Measurements from ENCODE around the gene CFAP251. TPM values are rescaled to one million over a fixed set of nuclear protein-coding genes. Genes with fewer than 3 reads are reported as not detected.

The CFAP251 gene
- total and polyA plus RNA-seq, 2 of the 8 experiments (the other 6 are each of a cell fraction or from before 2014, with no cell fraction given), result 1.8 to 2.9 TPM

DNA sequence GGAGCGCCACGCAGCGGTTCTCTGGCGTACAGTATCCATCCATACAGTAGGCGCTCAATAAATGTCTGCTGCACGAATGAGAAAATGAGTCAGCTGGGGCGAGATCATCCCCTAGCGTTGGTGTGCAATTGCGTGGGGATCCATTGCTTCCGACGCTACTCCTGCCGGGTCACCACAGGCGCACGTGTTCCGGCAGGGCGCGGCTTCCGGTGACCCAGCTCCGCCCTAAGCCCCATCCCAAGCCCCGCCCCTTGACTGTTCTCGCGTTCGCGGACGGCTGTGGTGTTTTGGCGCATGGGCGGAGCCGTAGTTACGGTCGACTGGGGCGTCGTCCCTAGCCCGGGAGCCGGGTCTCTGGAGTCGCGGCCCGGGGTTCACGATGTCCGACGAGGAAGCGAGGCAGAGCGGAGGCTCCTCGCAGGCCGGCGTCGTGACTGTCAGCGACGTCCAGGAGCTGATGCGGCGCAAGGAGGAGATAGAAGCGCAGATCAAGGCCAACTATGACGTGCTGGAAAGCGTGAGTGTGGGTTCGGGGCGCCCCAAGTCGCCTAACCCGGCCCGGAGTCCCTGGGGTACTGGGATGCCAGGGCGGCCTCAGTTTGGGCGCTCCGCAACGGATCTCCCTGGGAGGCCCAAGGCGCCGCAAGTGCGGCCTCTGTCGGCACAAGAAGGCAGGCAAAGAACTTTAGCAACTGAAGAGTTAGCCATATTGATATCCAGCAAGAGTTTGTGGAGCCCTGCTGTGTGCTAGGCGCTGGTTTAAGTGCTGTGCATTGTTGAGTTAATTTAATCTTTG lies 29.7 kb upstream of the CFAP251 start, which contains the start of gene PSMD9 (continued):
- TF ChIP-seq, protein P1, sequence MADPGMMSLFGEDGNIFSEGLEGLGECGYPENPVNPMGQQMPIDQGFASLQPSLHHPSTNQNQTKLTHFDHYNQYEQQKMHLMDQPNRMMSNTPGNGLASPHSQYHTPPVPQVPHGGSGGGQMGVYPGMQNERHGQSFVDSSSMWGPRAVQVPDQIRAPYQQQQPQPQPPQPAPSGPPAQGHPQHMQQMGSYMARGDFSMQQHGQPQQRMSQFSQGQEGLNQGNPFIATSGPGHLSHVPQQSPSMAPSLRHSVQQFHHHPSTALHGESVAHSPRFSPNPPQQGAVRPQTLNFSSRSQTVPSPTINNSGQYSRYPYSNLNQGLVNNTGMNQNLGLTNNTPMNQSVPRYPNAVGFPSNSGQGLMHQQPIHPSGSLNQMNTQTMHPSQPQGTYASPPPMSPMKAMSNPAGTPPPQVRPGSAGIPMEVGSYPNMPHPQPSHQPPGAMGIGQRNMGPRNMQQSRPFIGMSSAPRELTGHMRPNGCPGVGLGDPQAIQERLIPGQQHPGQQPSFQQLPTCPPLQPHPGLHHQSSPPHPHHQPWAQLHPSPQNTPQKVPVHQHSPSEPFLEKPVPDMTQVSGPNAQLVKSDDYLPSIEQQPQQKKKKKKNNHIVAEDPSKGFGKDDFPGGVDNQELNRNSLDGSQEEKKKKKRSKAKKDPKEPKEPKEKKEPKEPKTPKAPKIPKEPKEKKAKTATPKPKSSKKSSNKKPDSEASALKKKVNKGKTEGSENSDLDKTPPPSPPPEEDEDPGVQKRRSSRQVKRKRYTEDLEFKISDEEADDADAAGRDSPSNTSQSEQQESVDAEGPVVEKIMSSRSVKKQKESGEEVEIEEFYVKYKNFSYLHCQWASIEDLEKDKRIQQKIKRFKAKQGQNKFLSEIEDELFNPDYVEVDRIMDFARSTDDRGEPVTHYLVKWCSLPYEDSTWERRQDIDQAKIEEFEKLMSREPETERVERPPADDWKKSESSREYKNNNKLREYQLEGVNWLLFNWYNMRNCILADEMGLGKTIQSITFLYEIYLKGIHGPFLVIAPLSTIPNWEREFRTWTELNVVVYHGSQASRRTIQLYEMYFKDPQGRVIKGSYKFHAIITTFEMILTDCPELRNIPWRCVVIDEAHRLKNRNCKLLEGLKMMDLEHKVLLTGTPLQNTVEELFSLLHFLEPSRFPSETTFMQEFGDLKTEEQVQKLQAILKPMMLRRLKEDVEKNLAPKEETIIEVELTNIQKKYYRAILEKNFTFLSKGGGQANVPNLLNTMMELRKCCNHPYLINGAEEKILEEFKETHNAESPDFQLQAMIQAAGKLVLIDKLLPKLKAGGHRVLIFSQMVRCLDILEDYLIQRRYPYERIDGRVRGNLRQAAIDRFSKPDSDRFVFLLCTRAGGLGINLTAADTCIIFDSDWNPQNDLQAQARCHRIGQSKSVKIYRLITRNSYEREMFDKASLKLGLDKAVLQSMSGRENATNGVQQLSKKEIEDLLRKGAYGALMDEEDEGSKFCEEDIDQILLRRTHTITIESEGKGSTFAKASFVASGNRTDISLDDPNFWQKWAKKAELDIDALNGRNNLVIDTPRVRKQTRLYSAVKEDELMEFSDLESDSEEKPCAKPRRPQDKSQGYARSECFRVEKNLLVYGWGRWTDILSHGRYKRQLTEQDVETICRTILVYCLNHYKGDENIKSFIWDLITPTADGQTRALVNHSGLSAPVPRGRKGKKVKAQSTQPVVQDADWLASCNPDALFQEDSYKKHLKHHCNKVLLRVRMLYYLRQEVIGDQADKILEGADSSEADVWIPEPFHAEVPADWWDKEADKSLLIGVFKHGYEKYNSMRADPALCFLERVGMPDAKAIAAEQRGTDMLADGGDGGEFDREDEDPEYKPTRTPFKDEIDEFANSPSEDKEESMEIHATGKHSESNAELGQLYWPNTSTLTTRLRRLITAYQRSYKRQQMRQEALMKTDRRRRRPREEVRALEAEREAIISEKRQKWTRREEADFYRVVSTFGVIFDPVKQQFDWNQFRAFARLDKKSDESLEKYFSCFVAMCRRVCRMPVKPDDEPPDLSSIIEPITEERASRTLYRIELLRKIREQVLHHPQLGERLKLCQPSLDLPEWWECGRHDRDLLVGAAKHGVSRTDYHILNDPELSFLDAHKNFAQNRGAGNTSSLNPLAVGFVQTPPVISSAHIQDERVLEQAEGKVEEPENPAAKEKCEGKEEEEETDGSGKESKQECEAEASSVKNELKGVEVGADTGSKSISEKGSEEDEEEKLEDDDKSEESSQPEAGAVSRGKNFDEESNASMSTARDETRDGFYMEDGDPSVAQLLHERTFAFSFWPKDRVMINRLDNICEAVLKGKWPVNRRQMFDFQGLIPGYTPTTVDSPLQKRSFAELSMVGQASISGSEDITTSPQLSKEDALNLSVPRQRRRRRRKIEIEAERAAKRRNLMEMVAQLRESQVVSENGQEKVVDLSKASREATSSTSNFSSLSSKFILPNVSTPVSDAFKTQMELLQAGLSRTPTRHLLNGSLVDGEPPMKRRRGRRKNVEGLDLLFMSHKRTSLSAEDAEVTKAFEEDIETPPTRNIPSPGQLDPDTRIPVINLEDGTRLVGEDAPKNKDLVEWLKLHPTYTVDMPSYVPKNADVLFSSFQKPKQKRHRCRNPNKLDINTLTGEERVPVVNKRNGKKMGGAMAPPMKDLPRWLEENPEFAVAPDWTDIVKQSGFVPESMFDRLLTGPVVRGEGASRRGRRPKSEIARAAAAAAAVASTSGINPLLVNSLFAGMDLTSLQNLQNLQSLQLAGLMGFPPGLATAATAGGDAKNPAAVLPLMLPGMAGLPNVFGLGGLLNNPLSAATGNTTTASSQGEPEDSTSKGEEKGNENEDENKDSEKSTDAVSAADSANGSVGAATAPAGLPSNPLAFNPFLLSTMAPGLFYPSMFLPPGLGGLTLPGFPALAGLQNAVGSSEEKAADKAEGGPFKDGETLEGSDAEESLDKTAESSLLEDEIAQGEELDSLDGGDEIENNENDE (IDR thresholded peaks at IDR 0.05; ENCODE audit: insufficient replicate concordance, low read length), result no peak
- TF ChIP-seq RXRA (IDR thresholded peaks at IDR 0.05; ENCODE audit: insufficient read depth, low read depth, low read length) (no peak), BCL11A (IDR thresholded peaks at IDR 0.05; ENCODE audit: low read depth in 2 of 2, low read length in 2 of 2) (peak; percentile 56), HDAC6 (IDR thresholded peaks at IDR 0.05; ENCODE audit: low read depth, low read length) (no peak), SP1 (IDR thresholded peaks at IDR 0.05; ENCODE audit: low read depth, low read length) (peak; percentile 78; the same call in 1 of the 2 replicates), SIN3A (conservative IDR thresholded peaks at IDR 0.05 in 1 of 2, IDR thresholded peaks at IDR 0.05 in 1 of 2; ENCODE audit: low read depth in 1 of 2, low read length in 2 of 2) (peak; percentile 22 to 53; a peak in 2 of 4 replicates), SRF (IDR thresholded peaks at IDR 0.05; ENCODE audit: low read depth, low read length) (no peak), BRCA1 (IDR thresholded peaks at IDR 0.05; ENCODE audit: low read depth, low read length) (no peak), HDAC2 (IDR thresholded peaks at IDR 0.05; ENCODE audit: borderline replicate concordance in 1 of 2, low read depth in 2 of 2, low read length in 2 of 2) (peak in 1 of 2 experiments; percentile 71; a peak in 2 of 4 replicates), CEBPB (IDR thresholded peaks at IDR 0.05; ENCODE audit: low read depth, low read length) (no peak)

Data from H1 (cell line).